ENCODE results near the gene SMARCD1.
"Not testable (repeated sequence)": the region's sequence is repeated elsewhere in the genome, so short reads cannot be mapped to it uniquely, and the experiment has no call there.

Gene SMARCD1

GRCh38 chr12:50142993-50143392, 57.9 kb downstream of the SMARCD1 start:
- DNase-seq (ENCODE audit: low spot score), result no peak

DNA sequence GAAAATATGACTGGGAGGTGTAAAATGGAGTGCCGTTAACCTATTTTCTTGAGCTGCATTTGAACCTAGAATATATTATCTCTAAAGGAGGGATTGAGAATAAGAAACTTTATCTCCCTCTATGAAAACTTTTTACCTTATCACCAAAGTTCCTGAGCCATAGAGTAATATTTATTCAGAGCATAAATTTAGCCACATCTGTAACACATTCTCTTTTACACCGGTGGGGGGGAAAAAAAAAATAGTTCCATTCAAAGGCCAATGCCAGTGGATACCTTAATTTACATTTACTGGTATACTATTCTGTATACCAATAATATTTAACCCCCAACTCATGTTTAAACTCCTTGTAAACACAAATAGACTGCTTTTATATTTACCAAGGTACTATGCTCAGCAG, 60.3 kb downstream of the SMARCD1 start:
- no peak for DNase-seq (ENCODE audit: low spot score)

GRCh38 chr12:50147281-50147680, 62.1 kb downstream of the SMARCD1 start:
- no peak for DNase-seq (ENCODE audit: low spot score)

GRCh38 chr12:50148011-50148410, 62.9 kb downstream of the SMARCD1 start:
- DNase-seq (ENCODE audit: low spot score), result not testable (repeated sequence)

GRCh38 chr12:50149311-50149710, 64.2 kb downstream of the SMARCD1 start:
- no peak for DNase-seq (ENCODE audit: low spot score)
